Dermis microvascular lymphatic vessel endothelial cell (primary cell): ENCODE measurements around the gene DLGAP3. TPM values are rescaled to one million over a fixed set of nuclear protein-coding genes. Genes with fewer than 3 reads are reported as not detected.

Experiments used
- DNase-seq, 2 donors: peaks; one replicate each; pipeline versions ENCODE4 v3.0.0 to v3.0.0-alpha.2; 2010; ENCODE audit warnings: low read depth in 2 of 2
- total RNA-seq: library from RNA; depleted of rRNA; stranded (reverse); fragments of >200 nt; gene quantifications from 2 replicates; pipeline ENCODE4 v1.2.1, GENCODE V29; 2014

The DLGAP3 gene
- total RNA-seq, 1 donor from 2014 or later = under 0.01 TPM

GRCh38 chr1:34868230-34869049, 61.0 kb downstream of the DLGAP3 start:
- DNase-seq = no peak

- no peak for DNase-seq
These were observed 62.0 kb downstream of the DLGAP3 start for GRCh38 chr1:34867415-34867814.

- DNase-seq = no peak
These were observed 62.7 kb downstream of the DLGAP3 start for GRCh38 chr1:34866762-34867109.

GRCh38 chr1:34865981-34866761, 63.3 kb downstream of the DLGAP3 start:
- peak in 1 of 2 donors; percentile 63 for DNase-seq

GRCh38 chr1:34865573-34865972, 63.9 kb downstream of the DLGAP3 start:
- DNase-seq = no peak

- DNase-seq = no peak
These were observed 64.7 kb downstream of the DLGAP3 start for GRCh38 chr1:34864759-34865158.

GRCh38 chr1:34863501-34863900, 65.9 kb downstream of the DLGAP3 start:
- DNase-seq = no peak

- DNase-seq = peak; percentile 90 to 95
These were observed 69.8 kb downstream of the DLGAP3 start, which contains the start of gene SMIM12 for GRCh38 chr1:34859446-34860200. TSS of gene SMIM12 (minus strand) at chr1:34859749. CDS start at chr1:34855977, 3,772 bp downstream.

- DNase-seq = peak; percentile 64 to 83
These were observed 70.5 kb downstream of the DLGAP3 start for GRCh38 chr1:34858901-34859445.

- no peak for DNase-seq
These were observed 72.8 kb downstream of the DLGAP3 start for GRCh38 chr1:34856697-34857096.

GRCh38 chr1:34852677-34853217, 76.7 kb downstream of the DLGAP3 start:
- DNase-seq = peak; percentile 97 to 98

- DNase-seq = peak; percentile 78 to 95
These were observed 77.9 kb downstream of the DLGAP3 start for GRCh38 chr1:34851431-34852105.

- DNase-seq = no peak
These were observed 79.1 kb downstream of the DLGAP3 start for GRCh38 chr1:34850382-34850781.

- DNase-seq = peak in 1 of 2 donors; percentile 72
These were observed 82.4 kb downstream of the DLGAP3 start for GRCh38 chr1:34847094-34847493.

- no peak for DNase-seq
These were observed 83.2 kb downstream of the DLGAP3 start for GRCh38 chr1:34846265-34846664.

- no peak for DNase-seq
These were observed 84.1 kb downstream of the DLGAP3 start for GRCh38 chr1:34845131-34845901.

- peak in 1 of 2 donors; percentile 82 for DNase-seq
These were observed 85.2 kb downstream of the DLGAP3 start for GRCh38 chr1:34844252-34844634.

- peak in 1 of 2 donors; percentile 83 for DNase-seq
These were observed 85.8 kb downstream of the DLGAP3 start for GRCh38 chr1:34843392-34844251.

GRCh38 chr1:34842952-34843371, 86.5 kb downstream of the DLGAP3 start:
- peak; percentile 84 to 94 for DNase-seq
